ENCODE results near the gene TFF1. TPM values are rescaled to one million over a fixed set of nuclear protein-coding genes. Genes with fewer than 3 reads are reported as not detected.

TFF1 gene
- total RNA-seq, 1 donor from 2014 or later = 241 TPM

- DNase-seq (ENCODE audit: low spot score) = no peak
Measured at GRCh38 chr21:42362700-42363099, 3.6 kb downstream of the TFF1 start.

- no peak for DNase-seq (ENCODE audit: low spot score)
Measured at GRCh38 chr21:42362198-42362597, 4.1 kb downstream of the TFF1 start.

- no peak for DNase-seq (ENCODE audit: low spot score)
Measured at GRCh38 chr21:42361286-42361685, 5.0 kb downstream of the TFF1 start.

- DNase-seq (ENCODE audit: low spot score) = no peak
Measured at GRCh38 chr21:42360317-42360716, 6.0 kb downstream of the TFF1 start.

GRCh38 chr21:42358937-42359336, 7.4 kb downstream of the TFF1 start:
- no peak for DNase-seq (ENCODE audit: low spot score)

GRCh38 chr21:42358261-42358660, 8.1 kb downstream of the TFF1 start:
- no peak for DNase-seq (ENCODE audit: low spot score)

- DNase-seq (ENCODE audit: low spot score) = no peak
Measured at GRCh38 chr21:42357307-42357706, 9.0 kb downstream of the TFF1 start.

GRCh38 chr21:42356650-42357049, 9.7 kb downstream of the TFF1 start:
- DNase-seq (ENCODE audit: low spot score) = no peak

GRCh38 chr21:42356046-42356445, 10.3 kb downstream of the TFF1 start:
- DNase-seq (ENCODE audit: low spot score) = no peak

- DNase-seq (ENCODE audit: low spot score) = no peak
Measured at GRCh38 chr21:42353623-42354022, 12.7 kb downstream of the TFF1 start.

- DNase-seq (ENCODE audit: low spot score) = no peak
Measured at GRCh38 chr21:42352441-42353095, 13.8 kb downstream of the TFF1 start.

- no peak for DNase-seq (ENCODE audit: low spot score)
Measured at GRCh38 chr21:42351626-42352440, 14.5 kb downstream of the TFF1 start.

- DNase-seq (ENCODE audit: low spot score) = no peak
Measured at GRCh38 chr21:42350927-42351426, 15.4 kb downstream of the TFF1 start, which contains the start of gene TFF2. Gene TFF2, minus strand, starts transcription at chr21:42350994. Its CDS starts 37 bp downstream, at chr21:42350957.

- no peak for DNase-seq (ENCODE audit: low spot score)
Measured at GRCh38 chr21:42350318-42350910, 15.9 kb downstream of the TFF1 start.

- DNase-seq (ENCODE audit: low spot score) = no peak
Measured at GRCh38 chr21:42349420-42350317, 16.7 kb downstream of the TFF1 start.

GRCh38 chr21:42348762-42349161, 17.6 kb downstream of the TFF1 start:
- no peak for DNase-seq (ENCODE audit: low spot score)

- DNase-seq (ENCODE audit: low spot score) = no peak
Measured at GRCh38 chr21:42347601-42348327, 18.6 kb downstream of the TFF1 start.

GRCh38 chr21:42346866-42347600, 19.3 kb downstream of the TFF1 start:
- no peak for DNase-seq (ENCODE audit: low spot score)

- no peak for DNase-seq (ENCODE audit: low spot score)
Measured at GRCh38 chr21:42346441-42346840, 19.9 kb downstream of the TFF1 start.

- no peak for DNase-seq (ENCODE audit: low spot score)
Measured at GRCh38 chr21:42344631-42345030, 21.7 kb downstream of the TFF1 start.
